ENCODE measurements around the gene MRPS23. TPM values are rescaled to one million over a fixed set of nuclear protein-coding genes. Genes with fewer than 3 reads are reported as not detected.

Gene MRPS23
- total and polyA plus RNA-seq, 4 donors: 17.0 to 59.2 (median 47.7) TPM

GRCh38 chr17:57866319-57866718, 16.5 kb upstream of the MRPS23 start:
- peaks cover 91% of the 10 kb centered on the region for H3K36me3 ChIP-seq (ENCODE audit: control insufficient read depth, insufficient read depth, low read length)
- DNase-seq (ENCODE audit: low read depth in 4 of 6, low spot score in 6 of 6): no peak
- no peaks in the 10 kb centered on the region for H3K27me3 ChIP-seq (ENCODE audit: control insufficient read depth, insufficient read depth, low read length)
- H3K4me1 ChIP-seq (ENCODE audit: control insufficient read depth, insufficient read depth, low read length): peaks cover 44% of the 10 kb centered on the region
- no peak overlapping the region for H3K27ac ChIP-seq (ENCODE audit: low read depth, low read length)
- no peaks in the 10 kb centered on the region for H3K9me3 ChIP-seq (ENCODE audit: control insufficient read depth, insufficient read depth, low read length)
- WGBS (ENCODE audit: insufficient coverage): 97% methylated on average over 9 of the region's 10 CpGs
- H3K4me3 ChIP-seq (ENCODE audit: low read depth, low read length): no peak overlapping the region

- no peaks in the 10 kb centered on the region for H3K9me3 ChIP-seq (ENCODE audit: control insufficient read depth, insufficient read depth, low read length)
- no peak overlapping the region for H3K4me3 ChIP-seq (ENCODE audit: low read depth, low read length)
- peaks cover 78% of the 10 kb centered on the region for H3K36me3 ChIP-seq (ENCODE audit: control insufficient read depth, insufficient read depth, low read length)
- 69% methylated on average over 8 of the region's 8 CpGs for WGBS (ENCODE audit: insufficient coverage)
- DNase-seq (ENCODE audit: low read depth in 4 of 6, low spot score in 6 of 6): no peak
- H3K27me3 ChIP-seq (ENCODE audit: control insufficient read depth, insufficient read depth, low read length): no peaks in the 10 kb centered on the region
- peaks cover 54% of the 10 kb centered on the region for H3K4me1 ChIP-seq (ENCODE audit: control insufficient read depth, insufficient read depth, low read length)
- no peak overlapping the region for H3K27ac ChIP-seq (ENCODE audit: low read depth, low read length)
Observed at GRCh38 chr17:57864273-57864672, 14.4 kb upstream of the MRPS23 start.

- DNase-seq (ENCODE audit: low read depth in 4 of 6, low spot score in 6 of 6): no peak
- Histone ChIP-seq H3K9me3 (ENCODE audit: control insufficient read depth, insufficient read depth, low read length) (no peaks in the 10 kb centered on the region), H3K27ac (ENCODE audit: low read depth, low read length) (peak overlapping the region; percentile 61), H3K4me3 (ENCODE audit: low read depth, low read length) (no peak overlapping the region), H3K27me3 (ENCODE audit: control insufficient read depth, insufficient read depth, low read length) (no peaks in the 10 kb centered on the region), H3K4me1 (ENCODE audit: control insufficient read depth, insufficient read depth, low read length) (peaks cover 45% of the 10 kb centered on the region), H3K36me3 (ENCODE audit: control insufficient read depth, insufficient read depth, low read length) (peaks cover 66% of the 10 kb centered on the region)
- WGBS (ENCODE audit: insufficient coverage): 61% methylated on average over 9 of the region's 16 CpGs
Observed at GRCh38 chr17:57862694-57863667, 13.1 kb upstream of the MRPS23 start.

GRCh38 chr17:57861790-57862693, 12.2 kb upstream of the MRPS23 start:
- H3K27ac ChIP-seq (ENCODE audit: low read depth, low read length): peak overlapping the region; percentile 61
- no peaks in the 10 kb centered on the region for H3K9me3 ChIP-seq (ENCODE audit: control insufficient read depth, insufficient read depth, low read length)
- H3K27me3 ChIP-seq (ENCODE audit: control insufficient read depth, insufficient read depth, low read length): no peaks in the 10 kb centered on the region
- no peak for DNase-seq (ENCODE audit: low read depth in 4 of 6, low spot score in 6 of 6)
- peaks cover 57% of the 10 kb centered on the region for H3K36me3 ChIP-seq (ENCODE audit: control insufficient read depth, insufficient read depth, low read length)
- peak overlapping the region; percentile 32 for H3K4me3 ChIP-seq (ENCODE audit: low read depth, low read length)
- H3K4me1 ChIP-seq (ENCODE audit: control insufficient read depth, insufficient read depth, low read length): peaks cover 44% of the 10 kb centered on the region
- 15% methylated on average over 58 of the region's 58 CpGs for WGBS (ENCODE audit: insufficient coverage)

- 29% methylated on average over 30 of the region's 34 CpGs for WGBS (ENCODE audit: insufficient coverage)
- no peak for DNase-seq (ENCODE audit: low read depth in 4 of 6, low spot score in 6 of 6)
- Histone ChIP-seq H3K4me1 (ENCODE audit: control insufficient read depth, insufficient read depth, low read length) (peaks cover 44% of the 10 kb centered on the region), H3K36me3 (ENCODE audit: control insufficient read depth, insufficient read depth, low read length) (peaks cover 48% of the 10 kb centered on the region), H3K27ac (ENCODE audit: low read depth, low read length) (peak overlapping the region; percentile 54), H3K4me3 (ENCODE audit: low read depth, low read length) (peak overlapping the region; percentile 31), H3K9me3 (ENCODE audit: control insufficient read depth, insufficient read depth, low read length) (no peaks in the 10 kb centered on the region), H3K27me3 (ENCODE audit: control insufficient read depth, insufficient read depth, low read length) (no peaks in the 10 kb centered on the region)
Observed at GRCh38 chr17:57861000-57861789, 11.4 kb upstream of the MRPS23 start.

- no peak for DNase-seq (ENCODE audit: low read depth in 4 of 6, low spot score in 6 of 6)
- H3K27ac ChIP-seq (ENCODE audit: low read depth, low read length): peak overlapping the region; percentile 54
- H3K4me1 ChIP-seq (ENCODE audit: control insufficient read depth, insufficient read depth, low read length): peaks cover 44% of the 10 kb centered on the region
- no peak overlapping the region for H3K4me3 ChIP-seq (ENCODE audit: low read depth, low read length)
- peaks cover 42% of the 10 kb centered on the region for H3K36me3 ChIP-seq (ENCODE audit: control insufficient read depth, insufficient read depth, low read length)
- no peaks in the 10 kb centered on the region for H3K27me3 ChIP-seq (ENCODE audit: control insufficient read depth, insufficient read depth, low read length)
- H3K9me3 ChIP-seq (ENCODE audit: control insufficient read depth, insufficient read depth, low read length): no peaks in the 10 kb centered on the region
- 68% methylated on average over 6 of the region's 6 CpGs for WGBS (ENCODE audit: insufficient coverage)
Observed at GRCh38 chr17:57860414-57860999, 10.7 kb upstream of the MRPS23 start.

GRCh38 chr17:57859601-57860413, 10.0 kb upstream of the MRPS23 start:
- no peak for DNase-seq (ENCODE audit: low read depth in 4 of 6, low spot score in 6 of 6)
- peaks cover 44% of the 10 kb centered on the region for H3K4me1 ChIP-seq (ENCODE audit: control insufficient read depth, insufficient read depth, low read length)
- H3K27ac ChIP-seq (ENCODE audit: low read depth, low read length): peak overlapping the region; percentile 54

GRCh38 chr17:57858838-57859237, 9.0 kb upstream of the MRPS23 start:
- Histone ChIP-seq H3K4me1 (ENCODE audit: control insufficient read depth, insufficient read depth, low read length) (peaks cover 44% of the 10 kb centered on the region), H3K36me3 (ENCODE audit: control insufficient read depth, insufficient read depth, low read length) (peaks cover 25% of the 10 kb centered on the region), H3K9me3 (ENCODE audit: control insufficient read depth, insufficient read depth, low read length) (no peaks in the 10 kb centered on the region), H3K4me3 (ENCODE audit: low read depth, low read length) (no peak overlapping the region), H3K27ac (ENCODE audit: low read depth, low read length) (no peak overlapping the region), H3K27me3 (ENCODE audit: control insufficient read depth, insufficient read depth, low read length) (no peaks in the 10 kb centered on the region)
- WGBS (ENCODE audit: insufficient coverage): 82% methylated on average over 3 of the region's 5 CpGs
- no peak for DNase-seq (ENCODE audit: low read depth in 4 of 6, low spot score in 6 of 6)

More at GRCh38 chr17:57859601-57860413, 10.0 kb upstream of the MRPS23 start:
- H3K36me3 ChIP-seq (ENCODE audit: control insufficient read depth, insufficient read depth, low read length): peaks cover 35% of the 10 kb centered on the region
- H3K27me3 ChIP-seq (ENCODE audit: control insufficient read depth, insufficient read depth, low read length): no peaks in the 10 kb centered on the region
- no peaks in the 10 kb centered on the region for H3K9me3 ChIP-seq (ENCODE audit: control insufficient read depth, insufficient read depth, low read length)
- WGBS (ENCODE audit: insufficient coverage): 79% methylated on average over 5 of the region's 13 CpGs
- H3K4me3 ChIP-seq (ENCODE audit: low read depth, low read length): no peak overlapping the region
